ENCODE data around the gene BCOR.
A peak's percentile ranks its signal among the peaks of the same experiment; 100 is the strongest.

The BCOR gene

GRCh38 chrX:40111868-40112267, 14.1 kb upstream of the BCOR start:
- DNase-seq, result no peak

- no peak for DNase-seq
These were observed 11.7 kb upstream of the BCOR start for GRCh38 chrX:40109288-40110008.

GRCh38 chrX:40108959-40109287, 11.2 kb upstream of the BCOR start:
- DNase-seq, result peak; percentile 38

GRCh38 chrX:40108162-40108958, 10.6 kb upstream of the BCOR start:
- DNase-seq, result no peak

GRCh38 chrX:40107291-40108161, 9.8 kb upstream of the BCOR start:
- DNase-seq, result no peak

GRCh38 chrX:40106676-40107290, 9.0 kb upstream of the BCOR start:
- DNase-seq, result no peak

- DNase-seq, result no peak
These were observed 8.3 kb upstream of the BCOR start for GRCh38 chrX:40105835-40106675.

GRCh38 chrX:40104985-40105834, 7.5 kb upstream of the BCOR start:
- no peak for DNase-seq

GRCh38 chrX:40104630-40104984, 6.8 kb upstream of the BCOR start:
- no peak for DNase-seq

GRCh38 chrX:40103565-40104323, 6.0 kb upstream of the BCOR start:
- no peak for DNase-seq

GRCh38 chrX:40102393-40103381, 4.9 kb upstream of the BCOR start:
- DNase-seq, result no peak

- no peak for DNase-seq
These were observed 3.7 kb upstream of the BCOR start for GRCh38 chrX:40101430-40101802.

- DNase-seq, result no peak
These were observed 3.0 kb upstream of the BCOR start for GRCh38 chrX:40100537-40101429.

GRCh38 chrX:40100141-40100536, 2.4 kb upstream of the BCOR start:
- DNase-seq, result no peak

GRCh38 chrX:40099055-40099958, 1.5 kb upstream of the BCOR start:
- no peak for DNase-seq

- DNase-seq, result no peak
These were observed 701 bp upstream of the BCOR start for GRCh38 chrX:40098264-40099054.

Measured in DMS153 (cell line).